ENCODE results near the gene ISM1.

GRCh38 chr20:13349235-13349604, 128.1 kb downstream of the ISM1 start:
- TF ChIP-seq CTCF (IDR thresholded peaks at IDR 0.05; ENCODE audit: insufficient read depth, low read depth, low read length) (no peak), EZH2 (IDR thresholded peaks at IDR 0.05; ENCODE audit: insufficient read depth, low read length) (no peak)
